IPS-18c (cell line): ENCODE data around the gene SPAG8.

Experiments
- H3K4me3 ChIP-seq: 2 replicates; pipeline ENCODE4 v1.7.0; 2013; ENCODE audit warnings: low read depth, mild to moderate bottlenecking, low read length, moderate library complexity; ENCODE audit not compliant: insufficient read depth
- H3K9me3 ChIP-seq: one replicate; pipeline ENCODE4 v1.6.1; 2013; ENCODE audit warnings: mild to moderate bottlenecking, low read length, moderate library complexity; ENCODE audit not compliant: control insufficient read depth, insufficient read depth

The SPAG8 gene

GRCh38 chr9:35792024-35792813, 19.8 kb downstream of the SPAG8 start:
- H3K4me3 ChIP-seq, result no peak overlapping the region; the same call in 1 of the 2 replicates
- H3K9me3 ChIP-seq, result no peaks in the 10 kb centered on the region

- Histone ChIP-seq H3K9me3 (no peaks in the 10 kb centered on the region), H3K4me3 (peak within 1 kb of the TSS; percentile 56)
These were observed 20.7 kb downstream of the SPAG8 start, which contains the start of gene NPR2 for GRCh38 chr9:35791297-35791921. TSS of gene NPR2 (plus strand) at chr9:35791591. CDS start at chr9:35792409, 818 bp downstream.

- H3K4me3 ChIP-seq, result peak overlapping the region; percentile 34; the same call in 1 of the 2 replicates
- no peaks in the 10 kb centered on the region for H3K9me3 ChIP-seq
These were observed 21.4 kb downstream of the SPAG8 start for GRCh38 chr9:35790385-35791296.

GRCh38 chr9:35790025-35790384, 22.1 kb downstream of the SPAG8 start:
- Histone ChIP-seq H3K4me3 (no peak overlapping the region), H3K9me3 (no peaks in the 10 kb centered on the region)

GRCh38 chr9:35789541-35789940, 22.5 kb downstream of the SPAG8 start:
- H3K4me3 ChIP-seq, result no peak overlapping the region
- H3K9me3 ChIP-seq, result no peaks in the 10 kb centered on the region

- peaks cover 2% of the 10 kb centered on the region for H3K9me3 ChIP-seq
- H3K4me3 ChIP-seq, result no peak overlapping the region
These were observed 28.6 kb downstream of the SPAG8 start for GRCh38 chr9:35783418-35783817.

GRCh38 chr9:35781066-35781465, 31.0 kb downstream of the SPAG8 start:
- no peak overlapping the region for H3K4me3 ChIP-seq
- H3K9me3 ChIP-seq, result peaks cover 2% of the 10 kb centered on the region

- Histone ChIP-seq H3K4me3 (no peak overlapping the region), H3K9me3 (peaks cover 2% of the 10 kb centered on the region)
These were observed 33.6 kb downstream of the SPAG8 start for GRCh38 chr9:35778496-35778895.

GRCh38 chr9:35776018-35776417, 36.0 kb downstream of the SPAG8 start:
- no peak overlapping the region for H3K4me3 ChIP-seq
- H3K9me3 ChIP-seq, result peaks cover 2% of the 10 kb centered on the region

- Histone ChIP-seq H3K9me3 (peaks cover under 1% of the 10 kb centered on the region), H3K4me3 (no peak overlapping the region)
These were observed 37.0 kb downstream of the SPAG8 start for GRCh38 chr9:35774907-35775635.

GRCh38 chr9:35771943-35772342, 40.1 kb downstream of the SPAG8 start:
- no peaks in the 10 kb centered on the region for H3K9me3 ChIP-seq
- no peak overlapping the region for H3K4me3 ChIP-seq

- no peaks in the 10 kb centered on the region for H3K9me3 ChIP-seq
- no peak overlapping the region for H3K4me3 ChIP-seq
These were observed 40.5 kb downstream of the SPAG8 start for GRCh38 chr9:35771534-35771933.

GRCh38 chr9:35771075-35771433, 41.0 kb downstream of the SPAG8 start:
- H3K4me3 ChIP-seq, result no peak overlapping the region
- H3K9me3 ChIP-seq, result no peaks in the 10 kb centered on the region

GRCh38 chr9:35769763-35770162, 42.3 kb downstream of the SPAG8 start:
- Histone ChIP-seq H3K9me3 (no peaks in the 10 kb centered on the region), H3K4me3 (no peak overlapping the region)

- Histone ChIP-seq H3K4me3 (no peak overlapping the region), H3K9me3 (no peaks in the 10 kb centered on the region)
These were observed 44.6 kb downstream of the SPAG8 start for GRCh38 chr9:35767458-35767857.

- Histone ChIP-seq H3K4me3 (no peak overlapping the region), H3K9me3 (no peaks in the 10 kb centered on the region)
These were observed 45.1 kb downstream of the SPAG8 start for GRCh38 chr9:35766997-35767396.

GRCh38 chr9:35763803-35764202, 48.3 kb downstream of the SPAG8 start:
- Histone ChIP-seq H3K4me3 (no peak overlapping the region), H3K9me3 (peaks cover 2% of the 10 kb centered on the region)
